Stimulated activated CD8-positive, alpha-beta memory T cell treated with anti-CD3 and anti-CD28 coated beads, Interleukin-12 subunit alpha, Interleukin-12 subunit beta, amount 100 ng/mL, for 24 hours (primary cell): ENCODE data around the gene ADARB2.

ENCODE experiments used
- DNase-seq: peaks from one replicate; pipeline ENCODE4 v3.0.0-alpha.2; 2020; ENCODE audit errors: extremely low read depth

ADARB2 gene

DNA sequence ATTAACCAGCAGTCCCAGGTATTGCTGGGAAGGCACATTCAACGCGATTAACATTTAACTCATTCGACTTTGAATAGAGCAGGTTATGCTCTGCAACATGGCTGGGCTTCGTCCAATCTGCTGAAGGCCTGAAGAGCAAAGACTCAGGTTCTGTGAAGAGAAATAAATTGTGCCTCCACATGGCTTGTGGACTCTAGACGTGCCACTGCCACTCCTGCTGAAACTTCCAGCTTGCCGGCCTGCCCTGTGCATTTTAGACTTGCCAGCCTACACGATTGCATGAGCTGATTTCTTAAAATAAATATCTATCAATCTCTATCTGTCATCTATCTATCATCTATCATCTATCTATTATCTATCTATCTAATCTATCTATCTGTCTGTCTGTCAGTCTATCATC, 543.2 kb downstream of the ADARB2 start:
- DNase-seq: no peak

GRCh38 chr10:1193561-1193960, 543.8 kb downstream of the ADARB2 start:
- DNase-seq: no peak

DNA sequence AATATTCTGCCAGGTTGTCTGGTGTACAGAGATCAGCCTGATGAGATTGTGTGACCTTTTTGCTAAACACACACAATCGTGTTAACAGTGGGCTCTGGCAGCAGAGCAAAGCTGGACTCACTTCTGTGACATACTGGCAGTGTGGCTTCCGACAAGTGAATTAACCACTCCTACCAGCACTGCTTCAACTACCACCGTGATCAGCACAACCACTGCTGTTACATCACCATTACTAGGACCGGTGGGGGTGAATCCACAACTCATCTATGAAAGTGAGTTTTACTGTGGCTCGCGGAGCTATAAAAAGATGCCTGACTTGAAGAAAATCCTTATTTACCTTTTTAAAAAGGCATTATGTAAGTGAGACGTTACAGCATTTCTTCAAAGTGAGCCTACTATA, 545.6 kb downstream of the ADARB2 start:
- no peak for DNase-seq

DNA sequence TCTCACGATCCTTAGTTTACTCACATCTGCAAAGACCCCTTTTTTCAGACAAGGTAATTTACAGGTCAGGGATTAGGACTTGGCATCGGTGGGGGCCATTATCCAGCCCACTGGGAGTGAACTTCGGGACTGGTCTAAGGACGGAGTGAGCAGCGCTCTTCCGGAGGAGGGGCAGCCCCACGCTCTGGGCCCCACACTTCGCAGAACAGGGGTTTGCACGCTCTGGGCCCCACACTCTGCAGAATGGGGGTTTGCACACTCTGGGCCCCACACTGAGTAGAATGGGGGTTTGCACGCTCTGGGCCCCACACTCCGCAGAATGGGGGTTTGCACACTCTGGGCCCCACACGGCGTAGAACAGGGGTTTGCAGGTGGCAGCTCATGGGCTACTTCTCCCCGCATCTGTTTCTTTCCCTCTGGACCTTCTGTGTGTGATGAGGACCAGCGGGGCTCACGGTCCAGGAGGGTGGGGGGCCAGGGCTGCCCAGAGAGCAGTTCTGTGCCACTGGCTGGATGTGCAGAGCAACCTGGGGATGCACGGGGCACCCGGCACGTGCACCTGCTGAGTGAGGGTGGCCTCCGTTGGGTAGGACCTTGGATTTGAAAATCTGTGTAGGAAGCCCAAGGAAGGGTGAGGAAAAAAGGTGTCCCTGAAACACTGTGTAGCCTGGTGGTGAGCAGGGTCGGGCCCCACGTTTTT, 546.4 kb downstream of the ADARB2 start:
- no peak for DNase-seq

- DNase-seq: no peak
Observed at GRCh38 chr10:1190052-1190395, 547.3 kb downstream of the ADARB2 start.

DNA sequence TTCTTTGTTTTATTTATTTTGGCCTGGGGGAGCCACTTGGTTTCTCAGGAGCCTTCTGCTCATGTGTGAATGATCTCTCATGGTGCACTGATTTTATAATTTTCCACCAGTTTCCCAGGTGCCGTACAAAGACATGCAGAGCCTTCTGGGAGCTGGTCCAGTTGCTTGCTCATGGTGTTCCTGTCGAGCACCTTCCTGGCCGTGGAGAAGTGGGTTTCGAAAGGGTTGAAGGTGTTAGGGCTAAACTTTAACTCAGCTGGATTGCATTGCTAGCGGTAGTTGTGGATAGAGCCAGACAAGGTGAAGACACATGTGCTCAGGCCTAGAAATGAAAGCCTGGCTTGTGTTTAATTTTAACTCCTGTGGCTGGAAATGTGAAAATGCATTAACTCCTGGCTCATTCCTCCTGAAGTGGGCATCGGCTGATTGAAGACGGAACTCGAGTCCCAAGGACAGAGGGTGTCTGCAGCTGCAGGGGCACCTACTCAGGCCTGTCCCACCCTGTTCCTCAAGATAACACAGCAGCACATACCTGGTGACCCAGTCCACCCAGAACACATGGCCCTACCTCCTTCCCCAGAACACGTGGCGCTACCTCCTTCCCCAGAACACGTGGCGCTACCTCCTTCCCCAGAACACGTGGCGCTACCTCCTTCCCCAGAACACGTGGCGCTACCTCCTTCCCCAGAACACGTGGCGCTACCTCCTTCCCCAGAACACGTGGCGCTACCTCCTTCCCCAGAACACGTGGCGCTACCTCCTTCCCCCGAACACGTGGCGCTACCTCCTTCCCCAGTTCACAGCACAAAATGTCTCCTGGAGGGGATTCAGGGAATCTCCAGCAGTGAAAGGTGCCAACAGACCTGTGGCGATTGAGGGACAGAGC, 547.9 kb downstream of the ADARB2 start:
- no peak for DNase-seq

GRCh38 chr10:1188558-1189135, 548.7 kb downstream of the ADARB2 start:
- DNase-seq: no peak

GRCh38 chr10:1187855-1188557, 549.3 kb downstream of the ADARB2 start:
- no peak for DNase-seq

DNA sequence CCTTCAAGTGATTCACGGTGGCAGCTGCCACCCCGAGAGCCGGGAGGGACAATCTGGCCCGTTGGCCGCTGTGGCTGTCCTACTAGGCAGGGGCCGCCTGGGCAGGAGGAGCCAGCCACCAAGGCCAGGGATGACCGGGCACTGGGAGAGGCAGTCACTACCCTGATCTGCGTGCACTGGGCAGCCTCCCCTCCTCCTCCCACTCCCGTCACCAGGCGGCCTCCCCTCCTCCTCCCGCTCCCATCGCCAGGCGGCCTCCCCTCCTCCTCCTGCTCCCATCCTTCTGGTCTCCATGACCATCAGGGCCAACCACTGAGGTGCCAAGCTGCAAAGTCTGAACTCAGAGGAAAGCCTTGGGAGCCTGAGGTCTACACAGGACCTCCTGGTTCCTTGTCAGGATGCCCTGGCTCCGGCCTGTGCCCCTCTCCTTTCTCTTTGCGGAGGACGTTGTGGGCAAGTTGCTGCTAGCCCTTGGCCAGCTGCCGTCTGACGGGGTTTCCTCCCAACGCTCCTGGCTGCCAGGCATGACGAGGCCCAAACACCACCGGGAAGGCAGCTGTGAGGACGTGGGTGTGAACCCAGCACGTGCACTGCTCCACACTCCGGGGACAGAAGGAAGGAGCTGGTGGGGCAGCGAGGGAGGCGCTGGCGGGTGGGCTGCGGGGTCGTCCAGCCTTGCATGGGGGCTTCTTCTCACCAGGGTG, 550.0 kb downstream of the ADARB2 start:
- DNase-seq: no peak

DNA sequence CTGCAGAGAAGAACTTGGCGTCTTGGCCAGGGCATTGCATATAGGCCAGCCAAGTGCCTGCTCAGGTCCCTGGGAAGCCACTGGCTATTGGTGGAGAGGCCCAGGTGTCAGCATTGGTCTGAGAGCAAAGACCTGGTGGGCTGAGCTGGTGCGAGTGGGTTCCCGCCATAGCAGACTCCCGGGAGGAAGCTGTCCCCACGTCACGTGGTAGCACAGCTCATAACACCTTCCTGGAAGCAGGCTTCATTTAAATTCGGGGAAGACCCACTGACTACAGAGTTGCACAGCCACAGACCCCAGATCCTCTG, 550.7 kb downstream of the ADARB2 start:
- no peak for DNase-seq

DNA sequence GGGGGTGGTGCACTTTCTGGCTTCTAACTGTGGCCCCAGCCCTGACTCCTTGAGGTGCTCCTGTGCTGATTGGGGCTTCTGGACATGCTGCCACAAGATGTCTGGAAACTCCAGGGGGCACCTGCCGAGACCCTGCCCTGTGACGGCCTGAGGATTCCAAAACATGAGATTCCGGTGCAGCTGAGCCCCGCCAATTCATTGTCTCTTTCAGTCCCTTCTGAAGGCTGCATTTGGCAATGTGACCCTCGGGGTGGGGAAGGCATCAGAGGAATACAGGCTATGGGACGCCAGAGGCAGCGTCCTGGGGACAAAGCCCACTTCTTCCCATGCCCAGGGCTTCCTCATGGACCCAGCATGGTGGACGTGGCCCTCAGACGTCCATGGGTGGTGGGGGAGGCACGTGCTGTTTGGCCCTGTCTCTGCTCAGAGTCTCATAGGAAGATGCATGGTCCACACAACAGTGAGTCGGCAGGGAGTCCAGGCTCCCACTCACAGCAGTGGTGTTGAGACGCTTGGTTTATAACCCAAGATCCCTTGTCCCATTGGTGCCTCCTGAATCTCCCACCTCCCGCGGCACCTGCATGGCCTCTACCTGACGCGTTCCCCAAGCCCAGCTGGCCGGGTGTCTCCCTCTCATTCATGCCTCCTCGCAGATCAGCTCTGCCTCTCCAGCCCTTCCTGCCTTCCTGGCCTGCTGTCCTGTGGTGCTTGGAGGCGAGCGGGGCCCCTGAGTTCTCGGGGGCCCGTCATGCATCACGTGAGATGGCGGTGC, 551.2 kb downstream of the ADARB2 start:
- no peak for DNase-seq

DNA sequence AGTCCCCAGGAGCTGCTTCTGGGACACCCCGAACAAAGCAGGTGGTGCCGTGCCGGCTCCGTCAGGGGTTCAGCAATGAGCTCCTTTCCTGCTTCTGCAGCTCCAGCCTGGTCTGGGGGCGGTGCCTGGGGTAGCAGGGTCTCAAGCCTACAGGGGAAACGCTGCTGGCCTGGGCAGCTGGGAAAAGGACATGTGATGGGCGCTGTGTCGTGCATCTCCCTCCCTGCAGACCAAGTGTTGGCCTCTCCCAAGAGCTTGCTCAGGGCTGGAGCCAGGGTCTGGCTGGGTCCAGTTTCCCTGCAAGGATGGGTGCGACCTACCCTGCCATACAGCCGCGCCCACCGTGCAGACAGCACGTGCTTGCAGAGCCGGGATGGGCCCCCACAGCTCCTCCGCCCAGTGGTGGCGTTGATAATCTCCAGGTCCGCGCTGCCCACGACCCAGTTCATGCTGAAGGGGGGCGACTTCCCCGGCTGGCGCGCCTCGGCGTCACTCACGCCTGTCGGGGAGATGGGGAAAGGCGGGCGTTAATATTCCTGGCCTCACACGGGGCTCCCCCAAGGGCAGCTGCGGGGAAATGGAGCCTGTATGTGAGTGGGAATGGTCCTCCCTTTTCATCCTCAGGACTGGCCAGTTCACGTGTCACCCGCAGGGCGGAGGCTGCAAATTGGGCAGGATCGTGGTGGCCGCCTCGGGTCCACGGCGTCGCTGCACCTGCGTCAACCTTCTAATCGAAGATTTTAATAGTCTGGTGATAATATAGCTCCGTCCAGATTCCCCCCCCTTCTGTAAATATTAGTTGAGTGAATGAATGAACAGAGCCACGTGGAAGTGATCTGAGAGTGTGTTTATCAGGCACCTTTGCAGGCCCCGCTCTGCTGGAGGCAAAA, 552.5 kb downstream of the ADARB2 start:
- no peak for DNase-seq

DNA sequence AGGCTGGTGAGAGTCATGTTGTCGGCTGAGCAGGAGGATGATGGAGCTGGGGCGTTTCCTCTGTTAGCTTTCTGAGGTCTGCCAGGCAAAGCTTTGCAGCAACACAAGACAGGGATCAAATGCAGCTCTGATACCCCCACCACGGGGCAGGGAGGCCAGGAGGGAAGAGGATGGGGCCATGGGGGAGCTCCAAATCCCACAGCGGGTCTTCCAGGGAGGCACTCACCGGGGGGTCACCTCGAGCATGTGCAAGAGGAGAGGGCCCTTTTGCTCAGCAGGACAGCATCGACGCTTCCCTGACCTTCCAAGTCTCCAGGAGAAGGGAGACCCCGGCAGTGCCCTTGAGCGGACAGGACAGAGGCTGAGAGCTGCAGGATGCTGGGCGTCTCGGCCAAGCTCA, 553.6 kb downstream of the ADARB2 start:
- DNase-seq: no peak

GRCh38 chr10:1183033-1183396, 554.3 kb downstream of the ADARB2 start:
- no peak for DNase-seq

GRCh38 chr10:1182280-1183032, 554.9 kb downstream of the ADARB2 start:
- DNase-seq: no peak

GRCh38 chr10:1180836-1181235, 556.5 kb downstream of the ADARB2 start:
- DNase-seq: no peak

- no peak for DNase-seq
Observed at GRCh38 chr10:1180071-1180730, 557.1 kb downstream of the ADARB2 start.

DNA sequence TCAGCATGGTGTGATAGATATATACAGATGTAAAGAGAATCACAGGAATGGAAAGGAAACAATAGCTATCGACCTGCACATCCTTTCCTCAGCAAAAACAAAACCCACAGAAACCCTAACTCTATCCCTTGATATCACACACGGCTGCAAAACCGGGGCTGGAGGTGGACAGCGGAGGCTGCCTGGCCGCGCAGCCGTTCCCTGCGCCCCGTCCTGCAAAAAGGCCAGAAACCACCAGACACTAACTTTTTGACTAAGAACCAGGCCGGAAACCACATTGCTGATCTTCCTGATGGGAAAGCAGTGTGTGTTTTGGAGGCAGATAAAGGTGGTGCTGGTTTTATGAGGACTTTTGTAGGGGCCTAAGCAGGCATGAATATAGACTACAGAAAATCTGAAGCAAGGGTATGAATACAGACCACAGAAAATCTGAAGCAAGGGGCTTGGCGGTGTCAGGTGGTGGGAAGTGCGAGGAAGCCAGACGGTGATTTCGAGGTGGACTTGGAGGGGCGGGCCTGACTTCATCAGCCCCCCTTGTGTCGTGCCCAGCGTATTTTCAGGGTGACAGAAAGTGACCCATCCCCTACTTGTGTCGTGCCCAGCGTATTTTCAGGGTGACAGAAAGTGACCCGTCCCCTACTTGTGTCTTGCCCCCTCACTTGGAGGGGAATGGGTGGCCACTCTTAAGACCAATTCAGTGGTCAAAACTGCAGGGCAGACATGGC, 557.8 kb downstream of the ADARB2 start:
- DNase-seq: no peak
